Measurements from ENCODE around the gene ATG16L1.

Gene ATG16L1

GRCh38 chr2:233338046-233338445 is 86.6 kb downstream of the ATG16L1 start:
- DNase-seq = no peak

- DNase-seq = no peak
Measured at GRCh38 chr2:233338812-233339368, 87.4 kb downstream of the ATG16L1 start.

- no peak for DNase-seq
Measured at GRCh38 chr2:233339427-233339826, 88.0 kb downstream of the ATG16L1 start.

- DNase-seq = no peak
Measured at GRCh38 chr2:233341296-233341695, 89.8 kb downstream of the ATG16L1 start.

- no peak for DNase-seq
Measured at GRCh38 chr2:233342301-233342700, 90.8 kb downstream of the ATG16L1 start.

GRCh38 chr2:233343171-233343705 is 91.8 kb downstream of the ATG16L1 start:
- DNase-seq = no peak
